H1 (cell line): ENCODE data around the gene TUBA8. TPM values are rescaled to one million over a fixed set of nuclear protein-coding genes. Genes with fewer than 3 reads are reported as not detected.

ENCODE experiments used
- SIN3A ChIP-seq, 2 experiments: IDR thresholded peaks in 1 of 2; conservative IDR thresholded peaks in 1 of 2; 2 replicates each; pipeline ENCODE4 v1.6.1; 2011 to 2012; ENCODE audit warnings: low read length in 2 of 2, improper control_type of control experiment in 1 of 2, low read depth in 1 of 2, mild to moderate bottlenecking in 1 of 2
- polyA plus RNA-seq, 7 experiments: library from polyadenylated mRNA; depleted of rRNA in 3 of 7; stranded (reverse) in 5 of 7; unstranded in 2 of 7; fragments of >200 nt in 5 of 7; fragments of 200-250 nt in 2 of 7; gene quantifications; 1 replicate in 5 of 7; 2 replicates in 1 of 7; 4 replicates in 1 of 7; pipeline versions ENCODE4 v1.2.1 to v1.2.3, GENCODE V29; 2011 to 2013; ENCODE audit warnings: missing spikeins in 2 of 7, mixed read lengths in 2 of 7
- total RNA-seq: library from RNA; stranded (reverse); fragmentation: NEBNext Ultra II Directional; extraction: Animal tissue kit (Norgen Biotek cat#: 25700); gene quantifications from 2 replicates; pipeline ENCODE4 v1.2.1, GENCODE V29; 2021

The TUBA8 gene
- total and polyA plus RNA-seq, 2 of the 8 experiments (the other 6 are each of a cell fraction or from before 2014, with no cell fraction given): 1.0 to 4.0 TPM

DNA sequence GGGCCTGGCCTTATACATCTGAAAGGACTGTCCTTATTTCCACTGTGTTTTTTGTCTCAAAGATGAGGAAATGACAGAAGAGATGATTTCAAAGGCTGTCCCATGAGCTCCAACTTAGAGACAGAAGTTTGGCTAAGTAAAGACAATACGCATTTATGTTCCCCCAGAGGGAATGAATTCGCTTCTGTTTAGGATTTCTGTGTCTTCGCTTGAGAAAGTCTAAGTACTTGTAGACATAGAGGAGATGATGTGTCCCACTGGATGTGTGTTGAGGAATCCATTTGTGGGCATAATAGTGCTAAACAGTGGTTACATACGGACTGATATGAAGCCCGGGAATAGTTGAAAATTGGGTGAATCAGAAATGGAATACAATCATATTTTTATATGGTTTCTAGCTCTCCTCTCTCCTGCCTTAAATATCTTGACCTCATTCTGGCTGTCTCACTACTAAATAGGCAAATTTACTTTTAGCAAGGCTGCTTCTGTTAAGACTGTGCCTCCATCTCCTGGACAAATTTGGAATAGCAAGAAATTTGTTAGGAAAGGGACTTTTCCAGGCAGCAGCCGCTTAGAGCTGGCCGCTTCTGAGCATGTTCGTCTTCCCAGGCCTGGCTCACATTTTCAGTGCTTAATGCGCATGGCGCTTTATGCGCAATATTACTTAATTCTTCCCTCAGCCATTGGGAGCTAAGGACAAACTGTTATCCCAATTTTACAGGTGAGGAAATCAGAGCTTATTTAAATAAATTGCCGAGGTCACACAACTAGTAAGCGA lies 34.7 kb upstream of the TUBA8 start (continued):
- TF ChIP-seq SIN3A (conservative IDR thresholded peaks at IDR 0.05 in 1 of 2, IDR thresholded peaks at IDR 0.05 in 1 of 2; ENCODE audit: low read depth in 1 of 2, low read length in 2 of 2): 0 out of 4 replicates have a peak, but pooled peaks of 1 of the 2 experiments have one; percentile 31
- TF ChIP-seq, all 59 proteins: peak for 3
